Gastroesophageal sphincter (tissue), 4 donors: ENCODE data around the gene CNTNAP5. TPM values are rescaled to one million over a fixed set of nuclear protein-coding genes. Genes with fewer than 3 reads are reported as not detected.
A peak's percentile ranks its signal among the peaks of the same experiment; 100 is the strongest.

Experiments
- ATAC-seq: fragments of 150-250 bp; one replicate; pipeline ENCODE4 v1.9.1; 2016; ENCODE audit warnings: mild to moderate bottlenecking, moderate library complexity
- H3K27ac ChIP-seq, 4 donors: fragments of 200-600 bp; sonication (generic) in 3 of 4; 1 replicate in 3 of 4; 2 replicates in 1 of 4; pipeline ENCODE4 v1.5.1; 2016 to 2019
- H3K27me3 ChIP-seq: fragments of 200-600 bp; sonication (generic); one replicate; pipeline ENCODE4 v1.5.1; 2019
- H3K36me3 ChIP-seq, 2 donors: fragments of 200-600 bp; sonication (generic); one replicate each; pipeline ENCODE4 v1.5.1; 2019; ENCODE audit warnings: control low read depth in 1 of 2
- H3K4me1 ChIP-seq, 3 donors: fragments of 200-600 bp; sonication (generic); 1 replicate in 2 of 3; 2 replicates in 1 of 3; pipeline ENCODE4 v1.5.1; 2016 to 2019; ENCODE audit warnings: control low read depth in 2 of 3
- H3K4me3 ChIP-seq, 2 donors: fragments of 200-600 bp; sonication (generic); one replicate each; pipeline ENCODE4 v1.5.1; 2019; ENCODE audit warnings: mild to moderate bottlenecking in 1 of 2, moderate library complexity in 1 of 2
- H3K9me3 ChIP-seq, 3 donors: fragments of 200-600 bp; sonication (generic); one replicate each; pipeline ENCODE4 v1.5.1; 2017 to 2019; ENCODE audit warnings: control low read depth in 2 of 3
- EP300 ChIP-seq: sonication (generic); formaldehyde crosslinking; IDR thresholded peaks from one replicate; pipeline ENCODE4 v1.6.1; 2017; ENCODE audit warnings: antibody characterized with exemption, mild to moderate bottlenecking
- POLR2A ChIP-seq, 2 donors: fragments of 450-650 bp; IDR thresholded peaks; one replicate each; pipeline ENCODE4 v1.6.1; 2017; ENCODE audit warnings: antibody characterized with exemption in 2 of 2, mild to moderate bottlenecking in 2 of 2, moderate library complexity in 1 of 2
- POLR2AphosphoS5 ChIP-seq: sonication (generic); formaldehyde crosslinking; IDR thresholded peaks from one replicate; pipeline ENCODE4 v1.6.1; 2017; ENCODE audit warnings: antibody characterized with exemption
- WGBS, 2 donors: methylation state at CpG; one replicate each; pipeline ENCODE4 v1.1.5; 2018; ENCODE audit warnings: low coverage in 1 of 2; 5-methylcytosine and 5-hydroxymethylcytosine counted together
- total RNA-seq, 4 donors: library from RNA; depleted of rRNA; stranded (reverse); fragments of >200 nt; gene quantifications; one replicate each; pipeline ENCODE4 v1.1.0, GENCODE V29; 2016
- TF ChIP-seq, protein P1 (sequence below), 4 experiments: fragments of 200-600 bp in 2 of 4; fragments of 450-650 bp in 2 of 4; sonication (generic) in 1 of 4; IDR thresholded peaks; one replicate each; pipeline ENCODE4 v1.5.1; 2017 to 2019; ENCODE audit warnings: antibody characterized with exemption in 4 of 4, mild to moderate bottlenecking in 2 of 4, moderate library complexity in 2 of 4

CNTNAP5 gene
- total RNA-seq, 4 donors from 2014 or later = 3.2 TPM; not detected in 3

DNA sequence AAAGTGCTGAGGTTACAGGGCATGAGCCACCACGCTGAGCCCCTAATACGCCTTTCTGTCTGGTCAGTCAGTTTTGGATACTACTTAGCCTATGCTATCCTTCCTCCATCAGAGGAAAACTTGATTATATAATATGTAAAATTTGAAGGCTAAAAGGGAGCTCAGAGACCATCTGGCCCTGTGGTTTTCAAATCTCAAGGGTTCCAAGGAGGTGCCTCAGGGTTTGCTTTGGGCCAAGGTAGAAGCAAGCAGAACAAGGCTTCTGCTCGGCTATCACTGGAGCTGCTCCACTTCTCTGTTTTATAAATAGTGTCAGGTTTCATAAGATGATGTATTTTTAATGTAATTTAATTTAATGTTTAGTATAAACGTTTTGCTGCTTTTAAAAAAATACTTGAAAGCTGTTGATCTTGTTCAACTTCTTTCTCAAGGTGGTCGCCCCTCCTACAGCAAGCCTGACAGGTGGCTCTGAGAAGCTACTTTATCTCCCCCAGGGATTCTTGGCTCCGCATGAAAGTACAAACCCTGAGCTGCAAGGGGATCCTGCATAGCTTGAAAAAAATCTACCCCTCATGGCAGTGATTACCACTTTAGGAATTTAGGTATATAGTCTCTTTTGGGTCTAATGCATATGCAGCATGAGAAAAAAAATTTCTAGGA is 290.3 kb downstream of the CNTNAP5 start:
- Histone ChIP-seq H3K36me3 (no peaks in the 10 kb centered on the region), H3K4me1 (peaks cover 0 to 21% (median 0%) of the 10 kb centered on the region in 3 donors), H3K4me3 (no peak overlapping the region), H3K27me3 (no peaks in the 10 kb centered on the region), H3K27ac (no peak overlapping the region), H3K9me3 (no peaks in the 10 kb centered on the region)
- WGBS, 2 donors = 29 to 48% methylated on average over 3 to 6 of the region's 6 CpGs
- no peak for ATAC-seq
- no peak for TF ChIP-seq EP300
- TF ChIP-seq POLR2A (IDR thresholded peaks at IDR 0.05) = no peak
- TF ChIP-seq POLR2AphosphoS5 = no peak
- TF ChIP-seq, protein P1, sequence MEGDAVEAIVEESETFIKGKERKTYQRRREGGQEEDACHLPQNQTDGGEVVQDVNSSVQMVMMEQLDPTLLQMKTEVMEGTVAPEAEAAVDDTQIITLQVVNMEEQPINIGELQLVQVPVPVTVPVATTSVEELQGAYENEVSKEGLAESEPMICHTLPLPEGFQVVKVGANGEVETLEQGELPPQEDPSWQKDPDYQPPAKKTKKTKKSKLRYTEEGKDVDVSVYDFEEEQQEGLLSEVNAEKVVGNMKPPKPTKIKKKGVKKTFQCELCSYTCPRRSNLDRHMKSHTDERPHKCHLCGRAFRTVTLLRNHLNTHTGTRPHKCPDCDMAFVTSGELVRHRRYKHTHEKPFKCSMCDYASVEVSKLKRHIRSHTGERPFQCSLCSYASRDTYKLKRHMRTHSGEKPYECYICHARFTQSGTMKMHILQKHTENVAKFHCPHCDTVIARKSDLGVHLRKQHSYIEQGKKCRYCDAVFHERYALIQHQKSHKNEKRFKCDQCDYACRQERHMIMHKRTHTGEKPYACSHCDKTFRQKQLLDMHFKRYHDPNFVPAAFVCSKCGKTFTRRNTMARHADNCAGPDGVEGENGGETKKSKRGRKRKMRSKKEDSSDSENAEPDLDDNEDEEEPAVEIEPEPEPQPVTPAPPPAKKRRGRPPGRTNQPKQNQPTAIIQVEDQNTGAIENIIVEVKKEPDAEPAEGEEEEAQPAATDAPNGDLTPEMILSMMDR (IDR thresholded peaks at IDR 0.05) = no peak

- H3K36me3 ChIP-seq = no peaks in the 10 kb centered on the region
- WGBS, 2 donors = 75 to 94% methylated on average over 3 of the region's 3 CpGs
- no peak overlapping the region for H3K27ac ChIP-seq
- no peak for TF ChIP-seq POLR2AphosphoS5
- no peak for TF ChIP-seq POLR2A (IDR thresholded peaks at IDR 0.05)
- ATAC-seq = no peak
- no peaks in the 10 kb centered on the region for H3K9me3 ChIP-seq
- no peaks in the 10 kb centered on the region for H3K27me3 ChIP-seq
- no peak overlapping the region for H3K4me3 ChIP-seq
- H3K4me1 ChIP-seq = peaks cover 0 to 21% (median 0%) of the 10 kb centered on the region in 3 donors
Measured at GRCh38 chr2:124316133-124316532, 291.0 kb downstream of the CNTNAP5 start.

DNA sequence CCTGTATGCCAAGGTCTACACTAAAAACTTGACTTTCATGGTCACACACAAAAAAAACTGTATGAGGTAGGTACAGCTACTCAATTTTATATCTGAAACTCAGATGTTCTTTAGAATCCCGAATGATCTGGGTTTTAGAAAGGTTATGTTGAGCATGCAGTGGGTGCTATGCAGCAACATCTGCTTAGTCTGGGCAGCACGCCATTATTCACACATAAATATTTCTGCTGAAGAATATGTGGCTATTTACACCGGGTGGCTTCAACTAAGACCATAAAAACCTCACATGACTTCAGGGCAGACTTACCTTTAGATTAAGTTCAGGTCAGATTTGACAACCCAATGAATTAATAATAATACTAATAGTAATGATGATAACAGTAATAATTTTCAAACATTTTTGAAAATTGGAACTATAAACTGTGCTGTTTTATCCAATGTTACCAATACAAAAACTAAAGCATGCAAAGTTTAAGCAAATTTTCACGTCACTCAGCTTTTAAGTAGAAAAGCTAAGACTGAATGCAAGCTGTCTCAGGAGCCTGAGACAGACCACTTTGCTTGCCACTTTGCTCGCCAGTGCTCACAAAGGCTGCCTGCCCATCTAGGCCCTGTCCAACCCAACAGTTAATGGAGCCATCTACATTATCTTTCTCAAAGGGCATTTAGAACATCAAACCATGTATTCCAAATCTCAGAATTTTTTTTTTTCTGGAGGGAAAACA is 292.0 kb downstream of the CNTNAP5 start:
- peaks cover 0 to 21% (median 0%) of the 10 kb centered on the region in 3 donors for H3K4me1 ChIP-seq
- H3K27me3 ChIP-seq = no peaks in the 10 kb centered on the region
- no peak overlapping the region for H3K27ac ChIP-seq
- ATAC-seq = no peak
- WGBS, 2 donors = 32 to 33% methylated on average over 5 of the region's 5 CpGs
- H3K36me3 ChIP-seq = no peaks in the 10 kb centered on the region
- no peak overlapping the region for H3K4me3 ChIP-seq
- TF ChIP-seq EP300 (no peak), POLR2AphosphoS5 (peak; percentile 13)
- no peaks in the 10 kb centered on the region for H3K9me3 ChIP-seq

- Histone ChIP-seq H3K9me3 (no peaks in the 10 kb centered on the region), H3K27ac (no peak overlapping the region), H3K4me3 (no peak overlapping the region), H3K36me3 (no peaks in the 10 kb centered on the region), H3K4me1 (peaks cover 0 to 21% (median 0%) of the 10 kb centered on the region in 3 donors), H3K27me3 (no peaks in the 10 kb centered on the region)
- 67% methylated on average over 1 of the region's 1 CpG for WGBS, 2 donors
- ATAC-seq = no peak
- TF ChIP-seq POLR2A (IDR thresholded peaks at IDR 0.05) (no peak), POLR2AphosphoS5 (no peak), EP300 (no peak)
- TF ChIP-seq, protein P1 (IDR thresholded peaks at IDR 0.05) = no peak
Measured at GRCh38 chr2:124317628-124318027, 292.5 kb downstream of the CNTNAP5 start.

- ATAC-seq = no peak
- H3K27ac ChIP-seq = no peak overlapping the region
- H3K4me1 ChIP-seq = peaks cover 0 to 21% (median 0%) of the 10 kb centered on the region in 3 donors
- no peaks in the 10 kb centered on the region for H3K27me3 ChIP-seq
- 79% methylated on average over 2 of the region's 2 CpGs for WGBS, 2 donors
- H3K4me3 ChIP-seq = no peak overlapping the region
- no peaks in the 10 kb centered on the region for H3K36me3 ChIP-seq
- TF ChIP-seq POLR2A (IDR thresholded peaks at IDR 0.05) = no peak
- no peak for TF ChIP-seq POLR2AphosphoS5
- no peak for TF ChIP-seq EP300
- TF ChIP-seq, protein P1 (IDR thresholded peaks at IDR 0.05) = no peak
- H3K9me3 ChIP-seq = no peaks in the 10 kb centered on the region
Measured at GRCh38 chr2:124318913-124319312, 293.8 kb downstream of the CNTNAP5 start.

GRCh38 chr2:124319577-124319976 is 294.5 kb downstream of the CNTNAP5 start:
- H3K36me3 ChIP-seq = no peaks in the 10 kb centered on the region
- peaks cover 0 to 21% (median 0%) of the 10 kb centered on the region in 3 donors for H3K4me1 ChIP-seq
- H3K27me3 ChIP-seq = no peaks in the 10 kb centered on the region
- no peaks in the 10 kb centered on the region for H3K9me3 ChIP-seq
- no peak for ATAC-seq
- H3K27ac ChIP-seq = no peak overlapping the region
- no peak for TF ChIP-seq EP300
- no peak overlapping the region for H3K4me3 ChIP-seq
- WGBS, 2 donors = 69 to 86% methylated on average over 2 to 3 of the region's 3 CpGs
